ENCODE measurements around the gene TEAD3. TPM values are rescaled to one million over a fixed set of nuclear protein-coding genes. Genes with fewer than 3 reads are reported as not detected.
A peak's percentile ranks its signal among the peaks of the same experiment; 100 is the strongest.

Gene TEAD3
- total and polyA plus RNA-seq, 2 experiments from 2014 or later: 15.0 to 26.5 TPM

- ATAC-seq: peak; percentile 81
- H3K27me3 Mint-ChIP-seq (ENCODE audit: insufficient read depth, low read depth, poor library complexity): peaks cover 4% of the 10 kb centered on the region
These were observed 37.7 kb upstream of the TEAD3 start for GRCh38 chr6:35534407-35535170.

More at GRCh38 chr6:35534407-35535170, 37.7 kb upstream of the TEAD3 start:
- H3K27ac ChIP-seq (ENCODE audit: low read depth): no peak overlapping the region
- no peaks in the 10 kb centered on the region for H3K27me3 ChIP-seq (ENCODE audit: insufficient read depth)
- H3K9me2 ChIP-seq (ENCODE audit: insufficient read depth): no peaks in the 10 kb centered on the region
- no peak overlapping the region for H3K4me3 ChIP-seq
- Mint-ChIP-seq H3K9me3 (no peaks in the 10 kb centered on the region), H3K4me1 (peaks cover 15% of the 10 kb centered on the region), H3K4me3 (no peak overlapping the region; the same call in 2 of the 3 replicates), H3K27ac (peak overlapping the region; percentile 20; the same call in 1 of the 2 replicates), H3K36me3 (ENCODE audit: low read depth) (no peaks in the 10 kb centered on the region)
- H4K20me1 ChIP-seq (replicated peaks; ENCODE audit: insufficient read depth): no peaks in the 10 kb centered on the region
- H3K4me1 ChIP-seq (ENCODE audit: insufficient read depth): peaks cover 3% of the 10 kb centered on the region; the same call in 1 of the 2 replicates
- TF ChIP-seq ZNF114 (CRISPR knock-in tag; IDR thresholded peaks at IDR 0.05) (no peak), ZNF462 (CRISPR knock-in tag; IDR thresholded peaks at IDR 0.05) (no peak), CTCF (conservative IDR thresholded peaks at IDR 0.05; ENCODE audit: low read depth in 2 of 2) (no peak), EZH2 (IDR thresholded peaks at IDR 0.05; ENCODE audit: low read depth, unreplicated experiment) (no peak), EZH2phosphoT487 (IDR thresholded peaks at IDR 0.05; ENCODE audit: unreplicated experiment) (no peak), NANOG (IDR thresholded peaks at IDR 0.05; ENCODE audit: borderline replicate concordance) (no peak), JUNB (IDR thresholded peaks at IDR 0.05; ENCODE audit: unreplicated experiment) (no peak), CREB1 (CRISPR knock-in tag; IDR thresholded peaks at IDR 0.05; ENCODE audit: low read depth) (no peak), ETS1 (IDR thresholded peaks at IDR 0.05) (no peak)
- H3K36me3 ChIP-seq (ENCODE audit: insufficient read depth): no peaks in the 10 kb centered on the region
- peak; percentile 41 for DNase-seq (ENCODE audit: low spot score)
- 0 out of 2 replicates have a peak, but pooled peaks cover 3% of the 10 kb centered on the region for H3F3A ChIP-seq (replicated peaks; ENCODE audit: low read depth)
- H2AFZ ChIP-seq: peak overlapping the region; percentile 94
- H3K79me2 ChIP-seq (replicated peaks; ENCODE audit: insufficient read depth): no peaks in the 10 kb centered on the region
- H3K4me2 ChIP-seq: 0 out of 2 replicates have a peak overlapping the region, but pooled peaks have one; percentile 32

Measured in GM23338 (cell line).